Measurements from ENCODE around the gene H2AZ2.
A peak's percentile ranks its signal among the peaks of the same experiment; 100 is the strongest.
"Not testable (repeated sequence)": the region's sequence is repeated elsewhere in the genome, so short reads cannot be mapped to it uniquely, and the experiment has no call there.

Gene H2AZ2

GRCh38 chr7:44870336-44870735 is 22.4 kb upstream of the H2AZ2 start:
- not testable (repeated sequence) for DNase-seq

- peak; percentile 15 for DNase-seq
Measured at GRCh38 chr7:44867073-44867995, 19.4 kb upstream of the H2AZ2 start.

- DNase-seq, result not testable (repeated sequence)
Measured at GRCh38 chr7:44861949-44862348, 14.1 kb upstream of the H2AZ2 start.

GRCh38 chr7:44858161-44858560 is 10.3 kb upstream of the H2AZ2 start:
- DNase-seq, result no peak

GRCh38 chr7:44854644-44855364 is 6.9 kb upstream of the H2AZ2 start:
- no peak for DNase-seq

GRCh38 chr7:44853391-44853790 is 5.5 kb upstream of the H2AZ2 start:
- DNase-seq, result no peak

GRCh38 chr7:44852590-44852989 is 4.7 kb upstream of the H2AZ2 start:
- no peak for DNase-seq

- DNase-seq, result no peak
Measured at GRCh38 chr7:44849885-44850544, 2.1 kb upstream of the H2AZ2 start.

GRCh38 chr7:44849259-44849884 is 1.5 kb upstream of the H2AZ2 start:
- DNase-seq, result peak; percentile 10

GRCh38 chr7:44847509-44847919 is 373 bp downstream of the H2AZ2 start:
- DNase-seq, result peak; percentile 88

- DNase-seq, result no peak
Measured at GRCh38 chr7:44846816-44847508, 925 bp downstream of the H2AZ2 start.

- not testable (repeated sequence) for DNase-seq
Measured at GRCh38 chr7:44846390-44846789, 1.5 kb downstream of the H2AZ2 start.

GRCh38 chr7:44845451-44845850 is 2.4 kb downstream of the H2AZ2 start:
- no peak for DNase-seq

- not testable (repeated sequence) for DNase-seq
Measured at GRCh38 chr7:44843440-44843839, 4.4 kb downstream of the H2AZ2 start.

- not testable (repeated sequence) for DNase-seq
Measured at GRCh38 chr7:44842675-44843074, 5.2 kb downstream of the H2AZ2 start.

GRCh38 chr7:44838751-44839150 is 9.1 kb downstream of the H2AZ2 start:
- DNase-seq, result no peak

- no peak for DNase-seq
Measured at GRCh38 chr7:44827567-44827966, 20.3 kb downstream of the H2AZ2 start.

- DNase-seq, result no peak
Measured at GRCh38 chr7:44824894-44825526, 22.9 kb downstream of the H2AZ2 start.

- DNase-seq, result no peak
Measured at GRCh38 chr7:44823255-44823781, 24.6 kb downstream of the H2AZ2 start.

- DNase-seq, result no peak
Measured at GRCh38 chr7:44819292-44819691, 28.6 kb downstream of the H2AZ2 start.

- no peak for DNase-seq
Measured at GRCh38 chr7:44814919-44815318, 33.0 kb downstream of the H2AZ2 start.

GRCh38 chr7:44811571-44811970 is 36.3 kb downstream of the H2AZ2 start:
- no peak for DNase-seq

Measured in NCI-H345 (cell line).